Body of pancreas (tissue), 4 donors: ENCODE measurements around the gene GATB. TPM values are rescaled to one million over a fixed set of nuclear protein-coding genes. Genes with fewer than 3 reads are reported as not detected.

Experiments
- ATAC-seq: fragments of 150-250 bp; one replicate; pipeline ENCODE4 v1.9.1; 2016
- DNase-seq, 4 donors: peaks; one replicate each; pipeline ENCODE4 v3.0.0-alpha.2; 2019
- H3K27ac ChIP-seq, 4 donors: fragments of 200-600 bp; sonication (generic); 1 replicate in 3 of 4; 2 replicates in 1 of 4; pipeline versions ENCODE4 v1.5.1 to v1.6.1; 2016 to 2019; ENCODE audit warnings: mild to moderate bottlenecking in 1 of 4, mixed read lengths in 1 of 4, moderate library complexity in 1 of 4
- H3K27me3 ChIP-seq, 2 donors: fragments of 200-600 bp; sonication (generic); one replicate each; pipeline ENCODE4 v1.6.0; 2016; ENCODE audit warnings: mild to moderate bottlenecking in 1 of 2
- H3K36me3 ChIP-seq, 2 donors: fragments of 200-600 bp; sonication (generic); replicated peaks in 1 of 2; 2 replicates each; pipeline ENCODE4 v1.5.1; 2016; ENCODE audit warnings: low read depth in 2 of 2; ENCODE audit not compliant: insufficient read depth in 1 of 2
- H3K4me1 ChIP-seq: fragments of 200-600 bp; sonication (generic); one replicate; pipeline ENCODE4 v1.6.0; 2016
- H3K4me3 ChIP-seq, 2 donors: fragments of 200-600 bp; sonication (generic); 1 replicate in 1 of 2; 2 replicates in 1 of 2; pipeline ENCODE4 v1.5.1; 2016 to 2019
- H3K9me3 ChIP-seq, 3 donors: fragments of 200-600 bp; sonication (generic); 1 replicate in 2 of 3; 2 replicates in 1 of 3; pipeline ENCODE4 v1.5.1; 2016
- POLR2A ChIP-seq, 3 donors: fragments of 450-650 bp; IDR thresholded peaks; one replicate each; pipeline ENCODE4 v1.6.1; 2016; ENCODE audit warnings: antibody characterized with exemption in 3 of 3, mild to moderate bottlenecking in 2 of 3
- WGBS, 2 donors: methylation state at CpG; one replicate each; pipeline ENCODE4 v1.1.5; 2017; 5-methylcytosine and 5-hydroxymethylcytosine counted together
- intact Hi-C: fragments of 100-400 bp; cut with DNase I; formaldehyde crosslinking; loops from one replicate; pipeline ENCODE4 v1.15.1; 2023
- total RNA-seq, 2 donors: library from RNA; depleted of rRNA; stranded (reverse); fragments of >200 nt; gene quantifications; one replicate each; pipeline ENCODE4 v1.1.0, GENCODE V29; 2016
- TF ChIP-seq, protein P1 (sequence below), 7 experiments: fragments of 450-650 bp in 4 of 7; fragments of 200-600 bp in 3 of 7; sonication (generic) in 3 of 7; IDR thresholded peaks; one replicate each; pipeline ENCODE4 v1.5.1; 2016 to 2019; ENCODE audit warnings: antibody characterized with exemption in 7 of 7

Gene GATB
- total RNA-seq, 2 donors from 2014 or later: 5.6 to 7.3 TPM

- no peaks in the 10 kb centered on the region for H3K9me3 ChIP-seq
- H3K27ac ChIP-seq: no peak overlapping the region
- ATAC-seq: no peak
- no peaks in the 10 kb centered on the region for H3K36me3 ChIP-seq
- no peak for DNase-seq
- WGBS, 2 donors: 86 to 88% methylated on average over 7 of the region's 7 CpGs
- H3K4me1 ChIP-seq: no peaks in the 10 kb centered on the region
- intact Hi-C loops: no loop called here
- H3K4me3 ChIP-seq: no peak overlapping the region
- no peaks in the 10 kb centered on the region for H3K27me3 ChIP-seq
- TF ChIP-seq, protein P1, sequence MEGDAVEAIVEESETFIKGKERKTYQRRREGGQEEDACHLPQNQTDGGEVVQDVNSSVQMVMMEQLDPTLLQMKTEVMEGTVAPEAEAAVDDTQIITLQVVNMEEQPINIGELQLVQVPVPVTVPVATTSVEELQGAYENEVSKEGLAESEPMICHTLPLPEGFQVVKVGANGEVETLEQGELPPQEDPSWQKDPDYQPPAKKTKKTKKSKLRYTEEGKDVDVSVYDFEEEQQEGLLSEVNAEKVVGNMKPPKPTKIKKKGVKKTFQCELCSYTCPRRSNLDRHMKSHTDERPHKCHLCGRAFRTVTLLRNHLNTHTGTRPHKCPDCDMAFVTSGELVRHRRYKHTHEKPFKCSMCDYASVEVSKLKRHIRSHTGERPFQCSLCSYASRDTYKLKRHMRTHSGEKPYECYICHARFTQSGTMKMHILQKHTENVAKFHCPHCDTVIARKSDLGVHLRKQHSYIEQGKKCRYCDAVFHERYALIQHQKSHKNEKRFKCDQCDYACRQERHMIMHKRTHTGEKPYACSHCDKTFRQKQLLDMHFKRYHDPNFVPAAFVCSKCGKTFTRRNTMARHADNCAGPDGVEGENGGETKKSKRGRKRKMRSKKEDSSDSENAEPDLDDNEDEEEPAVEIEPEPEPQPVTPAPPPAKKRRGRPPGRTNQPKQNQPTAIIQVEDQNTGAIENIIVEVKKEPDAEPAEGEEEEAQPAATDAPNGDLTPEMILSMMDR (IDR thresholded peaks at IDR 0.05): no peak
- no peak for TF ChIP-seq POLR2A (IDR thresholded peaks at IDR 0.05)
These were observed 49.2 kb downstream of the GATB start for GRCh38 chr4:151711646-151712045.

GRCh38 chr4:151709587-151709986 lies 51.2 kb downstream of the GATB start:
- Histone ChIP-seq H3K36me3 (no peaks in the 10 kb centered on the region), H3K27ac (no peak overlapping the region), H3K4me1 (no peaks in the 10 kb centered on the region), H3K4me3 (no peak overlapping the region), H3K9me3 (no peaks in the 10 kb centered on the region), H3K27me3 (no peaks in the 10 kb centered on the region)
- 92 to 94% methylated on average over 7 of the region's 7 CpGs for WGBS, 2 donors
- TF ChIP-seq, protein P1 (IDR thresholded peaks at IDR 0.05): no peak
- no peak for TF ChIP-seq POLR2A (IDR thresholded peaks at IDR 0.05)
- intact Hi-C loops: no loop called here
- ATAC-seq (no peak), DNase-seq (no peak)

DNA sequence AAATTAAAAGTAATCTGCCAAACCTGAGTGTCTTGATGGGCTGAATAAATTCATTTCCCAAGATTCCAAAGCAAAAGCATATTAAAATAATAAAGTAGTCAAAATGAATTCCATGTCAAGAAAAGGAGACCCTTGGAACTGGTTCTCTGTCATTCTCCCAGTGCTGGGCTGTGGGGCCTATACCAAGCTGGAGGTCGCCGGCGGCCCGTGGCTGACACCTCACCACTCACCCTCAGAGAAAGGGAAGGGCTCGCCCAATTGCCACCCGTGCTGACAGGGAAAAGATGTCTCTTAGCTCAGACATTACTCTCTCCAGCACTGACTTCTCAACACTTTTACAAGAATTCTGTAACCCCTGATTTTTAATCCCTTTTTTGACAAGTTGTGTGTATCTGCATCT lies 51.7 kb downstream of the GATB start:
- DNase-seq (no peak), ATAC-seq (no peak)
- Histone ChIP-seq H3K36me3 (no peaks in the 10 kb centered on the region), H3K9me3 (no peaks in the 10 kb centered on the region), H3K27ac (no peak overlapping the region), H3K4me3 (no peak overlapping the region), H3K4me1 (no peaks in the 10 kb centered on the region), H3K27me3 (no peaks in the 10 kb centered on the region)
- intact Hi-C loops: no loop called here
- 88 to 96% methylated on average over 6 of the region's 6 CpGs for WGBS, 2 donors
- no peak for TF ChIP-seq POLR2A (IDR thresholded peaks at IDR 0.05)
- TF ChIP-seq, protein P1 (IDR thresholded peaks at IDR 0.05): no peak

GRCh38 chr4:151708100-151708499 lies 52.7 kb downstream of the GATB start:
- Histone ChIP-seq H3K27ac (no peak overlapping the region), H3K36me3 (no peaks in the 10 kb centered on the region), H3K27me3 (no peaks in the 10 kb centered on the region), H3K4me3 (no peak overlapping the region), H3K9me3 (no peaks in the 10 kb centered on the region), H3K4me1 (no peaks in the 10 kb centered on the region)
- intact Hi-C loops: no loop called here
- ATAC-seq (no peak), DNase-seq (no peak)
- 82 to 85% methylated on average over 4 of the region's 4 CpGs for WGBS, 2 donors
- TF ChIP-seq, protein P1 (IDR thresholded peaks at IDR 0.05): no peak
- no peak for TF ChIP-seq POLR2A (IDR thresholded peaks at IDR 0.05)

GRCh38 chr4:151703401-151703800 lies 57.4 kb downstream of the GATB start:
- ATAC-seq (no peak), DNase-seq (no peak)
- no peak for TF ChIP-seq POLR2A (IDR thresholded peaks at IDR 0.05)
- TF ChIP-seq, protein P1 (IDR thresholded peaks at IDR 0.05): no peak
- Histone ChIP-seq H3K27ac (no peak overlapping the region), H3K36me3 (no peaks in the 10 kb centered on the region), H3K27me3 (no peaks in the 10 kb centered on the region), H3K4me3 (no peak overlapping the region), H3K9me3 (no peaks in the 10 kb centered on the region), H3K4me1 (no peaks in the 10 kb centered on the region)
- WGBS, 2 donors: 92 to 95% methylated on average over 3 of the region's 3 CpGs
- intact Hi-C loops: no loop called here
